WI38 (cell line): ENCODE measurements around the gene ITPRIPL2.

Experiments used
- H3K4me3 ChIP-seq: 2 replicates; pipeline ENCODE4 v1.5.1; 2011; ENCODE audit warnings: low read depth, mild to moderate bottlenecking, control low read depth, low read length
- TF ChIP-seq, protein P1 (sequence below): IDR thresholded peaks from 2 replicates; pipeline ENCODE4 v1.5.1; 2012; ENCODE audit warnings: low read depth, mild to moderate bottlenecking, control low read depth, low read length

Gene ITPRIPL2

DNA sequence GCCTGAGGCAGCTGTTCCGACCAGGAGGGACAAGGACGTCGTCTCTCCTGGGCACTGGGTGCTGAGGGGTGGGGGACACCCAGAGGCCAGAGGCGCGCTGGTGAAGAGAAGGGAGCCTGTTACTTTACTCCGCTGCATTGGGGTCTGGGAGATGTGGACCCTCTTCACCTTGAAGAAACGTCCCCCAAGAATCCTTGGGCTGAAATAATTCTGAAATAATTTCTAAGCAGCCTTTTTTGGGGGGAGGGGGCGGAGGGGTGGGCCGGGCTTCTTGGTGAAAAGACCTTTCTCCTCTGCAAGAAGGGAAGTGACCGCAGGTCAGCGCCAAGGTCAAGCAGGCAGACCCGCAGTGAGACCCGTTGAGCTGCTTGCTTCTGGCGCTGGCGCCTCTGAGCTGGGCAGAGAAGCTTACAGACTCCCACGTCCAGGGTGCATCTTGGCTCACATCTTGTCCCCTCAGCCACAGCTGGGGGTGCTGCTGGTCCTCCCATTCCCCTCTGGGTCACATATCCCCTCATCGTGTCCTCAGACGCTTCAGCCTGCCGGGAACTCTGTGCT is 55.4 kb downstream of the ITPRIPL2 start:
- peak overlapping the region; percentile 50; the same call in 1 of the 2 replicates for H3K4me3 ChIP-seq
- TF ChIP-seq, protein P1, sequence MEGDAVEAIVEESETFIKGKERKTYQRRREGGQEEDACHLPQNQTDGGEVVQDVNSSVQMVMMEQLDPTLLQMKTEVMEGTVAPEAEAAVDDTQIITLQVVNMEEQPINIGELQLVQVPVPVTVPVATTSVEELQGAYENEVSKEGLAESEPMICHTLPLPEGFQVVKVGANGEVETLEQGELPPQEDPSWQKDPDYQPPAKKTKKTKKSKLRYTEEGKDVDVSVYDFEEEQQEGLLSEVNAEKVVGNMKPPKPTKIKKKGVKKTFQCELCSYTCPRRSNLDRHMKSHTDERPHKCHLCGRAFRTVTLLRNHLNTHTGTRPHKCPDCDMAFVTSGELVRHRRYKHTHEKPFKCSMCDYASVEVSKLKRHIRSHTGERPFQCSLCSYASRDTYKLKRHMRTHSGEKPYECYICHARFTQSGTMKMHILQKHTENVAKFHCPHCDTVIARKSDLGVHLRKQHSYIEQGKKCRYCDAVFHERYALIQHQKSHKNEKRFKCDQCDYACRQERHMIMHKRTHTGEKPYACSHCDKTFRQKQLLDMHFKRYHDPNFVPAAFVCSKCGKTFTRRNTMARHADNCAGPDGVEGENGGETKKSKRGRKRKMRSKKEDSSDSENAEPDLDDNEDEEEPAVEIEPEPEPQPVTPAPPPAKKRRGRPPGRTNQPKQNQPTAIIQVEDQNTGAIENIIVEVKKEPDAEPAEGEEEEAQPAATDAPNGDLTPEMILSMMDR = no peak

DNA sequence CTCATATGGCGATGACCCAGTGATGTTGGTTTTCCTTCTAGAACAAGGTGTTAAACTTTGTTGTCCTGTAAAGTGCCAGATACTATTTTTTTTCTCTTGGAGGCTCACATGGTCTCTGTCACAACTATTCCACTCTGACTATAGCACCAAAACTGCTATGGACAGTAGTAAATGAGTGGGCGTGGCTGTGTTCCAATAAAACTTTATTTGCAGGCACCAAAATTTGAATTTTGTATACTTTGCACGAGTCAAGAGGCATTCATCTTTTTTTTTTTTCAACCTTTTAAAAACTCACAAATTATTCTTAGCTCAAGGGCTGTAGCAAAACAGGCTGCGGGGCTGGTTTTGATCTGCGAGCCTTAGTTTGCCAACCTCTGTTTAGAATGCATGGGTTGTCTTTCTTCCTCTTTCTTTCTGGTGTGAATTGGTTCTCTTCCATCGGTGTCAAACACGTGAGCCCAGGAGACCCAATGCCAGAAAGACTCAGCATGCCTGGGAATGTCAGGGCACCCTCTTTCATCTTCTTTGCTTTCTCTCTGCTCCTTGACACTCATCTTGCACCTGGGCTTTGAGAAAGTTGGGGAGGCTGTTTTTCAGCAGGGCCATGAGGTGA is 56.4 kb downstream of the ITPRIPL2 start:
- no peak overlapping the region for H3K4me3 ChIP-seq
- TF ChIP-seq, protein P1 = no peak
